Measurements from ENCODE around the gene PCCB.
A peak's percentile ranks its signal among the peaks of the same experiment; 100 is the strongest.
"Not testable (repeated sequence)": the region's sequence is repeated elsewhere in the genome, so short reads cannot be mapped to it uniquely, and the experiment has no call there.

Gene PCCB

GRCh38 chr3:136250059-136250902, at the start of gene PCCB:
TSS of gene PCCB (plus strand) at chr3:136250340. CDS start at chr3:136250376, 36 bp downstream.
- peak; percentile 76 to 78 for DNase-seq (ENCODE audit: low read depth in 2 of 2)

- no peak for DNase-seq (ENCODE audit: low read depth in 2 of 2)
Measured at GRCh38 chr3:136207489-136208115, 42.5 kb upstream of the PCCB start.

- DNase-seq (ENCODE audit: low read depth in 2 of 2) = peak in 1 of 2 experiments; percentile 36
Measured at GRCh38 chr3:136209921-136210320, 40.2 kb upstream of the PCCB start.

GRCh38 chr3:136211547-136211946, 38.6 kb upstream of the PCCB start:
- no peak for DNase-seq (ENCODE audit: low read depth in 2 of 2)

DNA sequence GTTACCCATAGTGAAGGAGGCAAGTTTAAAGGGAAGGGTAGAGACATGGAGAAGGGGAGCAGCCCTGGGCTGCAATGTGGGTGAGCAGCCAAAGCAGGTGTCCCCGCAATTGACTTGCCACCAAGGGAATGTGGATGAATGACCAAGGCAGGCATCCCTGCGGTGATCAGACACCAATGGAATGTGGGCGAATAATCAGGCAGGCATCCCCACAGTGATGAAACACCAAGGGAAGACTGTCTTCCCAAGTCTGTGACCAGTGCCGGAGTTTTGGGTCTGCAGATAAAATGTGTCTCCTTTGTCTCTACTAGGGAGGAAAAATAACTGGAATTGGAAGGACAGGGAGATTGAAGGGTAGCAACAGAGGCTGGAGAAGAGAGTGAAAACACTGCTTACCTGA, 27.4 kb upstream of the PCCB start:
- not testable (repeated sequence) for DNase-seq (ENCODE audit: low read depth in 2 of 2)

GRCh38 chr3:136232413-136232812, 17.7 kb upstream of the PCCB start:
- DNase-seq (ENCODE audit: low read depth in 2 of 2) = no peak

- no peak for DNase-seq (ENCODE audit: low read depth in 2 of 2)
Measured at GRCh38 chr3:136235545-136235944, 14.6 kb upstream of the PCCB start.

GRCh38 chr3:136236109-136236508, 14.0 kb upstream of the PCCB start:
- no peak for DNase-seq (ENCODE audit: low read depth in 2 of 2)

DNA sequence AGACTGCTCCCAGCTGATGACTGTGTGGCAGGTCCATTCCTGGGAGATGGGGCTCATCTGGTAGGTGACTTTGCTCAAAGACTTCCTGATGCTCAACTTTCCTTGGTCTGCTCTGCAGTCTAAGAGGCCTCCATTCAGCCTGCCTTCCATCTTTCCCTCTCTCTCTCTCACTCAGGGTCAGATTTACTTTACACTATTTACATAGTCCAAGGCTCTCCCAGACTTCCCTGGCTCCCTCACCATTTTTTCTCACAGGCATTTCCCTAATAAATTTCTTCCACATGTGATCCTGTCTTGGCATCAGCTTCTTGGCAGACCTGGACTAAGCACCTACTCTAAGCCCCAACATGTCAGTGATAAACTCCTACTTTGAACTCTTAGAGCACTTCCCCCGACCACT, 13.0 kb upstream of the PCCB start:
- DNase-seq (ENCODE audit: low read depth in 2 of 2) = no peak

DNA sequence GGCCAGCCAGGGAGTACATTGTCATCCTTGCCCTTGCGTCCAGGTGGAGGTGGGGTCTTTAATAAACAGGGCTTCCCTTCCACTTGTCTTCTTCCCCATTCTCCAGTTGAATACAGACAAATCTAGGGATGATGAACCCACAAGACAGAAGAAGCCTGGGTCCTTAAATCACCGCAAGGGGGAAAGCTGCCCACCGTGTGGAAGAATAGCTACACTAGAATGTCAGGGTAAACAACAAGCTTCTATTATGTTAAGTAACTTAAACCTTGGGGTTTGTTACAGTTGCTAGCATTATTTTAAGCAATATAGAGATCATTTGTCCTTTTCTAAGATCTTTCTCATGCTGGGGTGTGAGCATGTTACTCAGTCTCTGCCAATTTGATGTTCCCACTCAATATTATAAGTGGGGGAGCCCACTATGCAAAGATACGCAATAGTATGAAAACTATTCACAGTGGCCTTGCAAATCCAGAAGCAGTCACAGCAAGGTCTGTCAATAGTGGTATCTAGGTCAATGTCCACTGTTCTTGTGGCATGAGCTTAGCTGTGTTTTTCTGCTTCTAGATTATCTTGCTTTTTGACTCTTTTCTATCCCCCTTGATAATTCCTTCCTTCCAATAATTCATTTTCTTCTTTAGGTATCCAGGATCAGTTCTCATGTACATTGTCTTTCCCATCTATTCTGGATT, 12.0 kb upstream of the PCCB start:
- DNase-seq (ENCODE audit: low read depth in 2 of 2) = no peak

- DNase-seq (ENCODE audit: low read depth in 2 of 2) = no peak
Measured at GRCh38 chr3:136239094-136239493, 11.0 kb upstream of the PCCB start.

- no peak for DNase-seq (ENCODE audit: low read depth in 2 of 2)
Measured at GRCh38 chr3:136245691-136246090, 4.4 kb upstream of the PCCB start.

DNA sequence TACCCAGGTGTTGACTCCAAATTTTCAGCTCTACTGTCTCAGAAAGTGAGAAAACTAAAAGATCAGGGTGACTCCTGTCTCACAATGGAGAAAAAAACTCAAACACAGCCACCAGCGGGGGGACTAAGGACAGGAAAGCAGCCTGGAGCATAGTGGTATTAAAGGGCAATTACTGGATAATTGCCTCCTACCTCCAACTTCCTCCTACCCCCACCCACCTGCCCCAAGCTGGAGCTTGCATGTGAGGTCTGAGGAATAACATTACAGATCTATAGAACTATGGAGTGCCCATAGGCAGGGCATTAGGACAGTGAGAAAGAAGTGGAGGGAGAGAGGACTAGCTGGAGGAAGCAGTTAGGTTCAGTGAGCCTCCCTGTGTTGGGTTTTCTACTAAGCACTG, 2.7 kb upstream of the PCCB start:
- DNase-seq (ENCODE audit: low read depth in 2 of 2) = no peak

- no peak for DNase-seq (ENCODE audit: low read depth in 2 of 2)
Measured at GRCh38 chr3:136247855-136248590, 2.1 kb upstream of the PCCB start.

GRCh38 chr3:136249091-136249490, 1.0 kb upstream of the PCCB start:
- DNase-seq (ENCODE audit: low read depth in 2 of 2) = no peak

- DNase-seq (ENCODE audit: low read depth in 2 of 2) = no peak
Measured at GRCh38 chr3:136249593-136249992, 547 bp upstream of the PCCB start.

DNA sequence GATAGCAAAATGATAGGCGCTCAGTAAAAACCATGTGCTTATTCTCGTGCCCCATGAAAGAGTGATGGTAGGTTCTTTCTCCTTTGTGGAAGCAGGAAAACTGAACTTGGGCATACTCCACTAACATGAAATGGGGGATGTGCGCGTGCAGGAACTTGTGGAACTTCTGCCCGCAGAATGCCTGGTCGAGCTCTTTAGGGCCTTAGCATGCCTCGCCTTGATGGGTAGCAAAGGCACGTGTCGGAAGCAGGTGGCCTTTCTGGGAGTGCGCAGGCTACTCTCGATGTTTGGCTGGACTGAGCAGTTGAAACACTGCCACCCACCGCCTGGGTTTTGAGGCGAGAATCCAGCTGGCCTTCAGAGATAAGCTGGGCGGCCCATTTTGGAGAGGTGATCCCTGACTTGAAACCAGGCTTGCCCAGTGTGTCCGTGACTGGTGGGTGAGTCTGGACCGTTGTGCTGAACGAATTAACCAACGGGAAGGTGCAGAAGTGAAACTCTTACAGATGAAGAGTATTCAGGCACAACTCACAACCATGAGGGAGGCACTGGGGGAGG, 842 bp downstream of the PCCB start:
- DNase-seq (ENCODE audit: low read depth in 2 of 2) = peak in 1 of 2 experiments; percentile 4

GRCh38 chr3:136251511-136251910, 1.4 kb downstream of the PCCB start:
- DNase-seq (ENCODE audit: low read depth in 2 of 2) = no peak

GRCh38 chr3:136255672-136256406, 5.7 kb downstream of the PCCB start:
- DNase-seq (ENCODE audit: low read depth in 2 of 2) = no peak

- DNase-seq (ENCODE audit: low read depth in 2 of 2) = no peak
Measured at GRCh38 chr3:136258199-136258598, 8.1 kb downstream of the PCCB start.

GRCh38 chr3:136261826-136262225, 11.7 kb downstream of the PCCB start:
- no peak for DNase-seq (ENCODE audit: low read depth in 2 of 2)
